Fibroblast of the aortic adventitia (primary cell): ENCODE results near the gene VGLL2. TPM values are rescaled to one million over a fixed set of nuclear protein-coding genes. Genes with fewer than 3 reads are reported as not detected.
A peak's percentile ranks its signal among the peaks of the same experiment; 100 is the strongest.

Source experiments
- DNase-seq: peaks from one replicate; pipeline ENCODE4 v3.0.0-alpha.2; 2010; ENCODE audit warnings: low read depth
- H3K4me3 ChIP-seq: 2 replicates; pipeline ENCODE4 v1.5.1; 2011; ENCODE audit warnings: low read depth, mild to moderate bottlenecking, control low read depth, low read length, moderate library complexity
- small RNA-seq: library from RNA; depleted of rRNA; stranded (forward); fragments of <200 nt; gene quantifications from one replicate; pipeline ENCODE3, GENCODE V24; 2012
- total RNA-seq: library from RNA; depleted of rRNA; stranded (reverse); fragments of >200 nt; gene quantifications from 2 replicates; pipeline ENCODE4 v1.2.3, GENCODE V29; 2012; ENCODE audit warnings: low replicate concordance
- TF ChIP-seq, protein P1 (sequence below): IDR thresholded peaks from 2 replicates; pipeline ENCODE4 v1.5.1; 2011; ENCODE audit warnings: mild to moderate bottlenecking, low read length, control low read depth, inconsistent platforms; ENCODE audit not compliant: insufficient read depth

Gene VGLL2
- total RNA-seq, 1 donor = not detected

DNA sequence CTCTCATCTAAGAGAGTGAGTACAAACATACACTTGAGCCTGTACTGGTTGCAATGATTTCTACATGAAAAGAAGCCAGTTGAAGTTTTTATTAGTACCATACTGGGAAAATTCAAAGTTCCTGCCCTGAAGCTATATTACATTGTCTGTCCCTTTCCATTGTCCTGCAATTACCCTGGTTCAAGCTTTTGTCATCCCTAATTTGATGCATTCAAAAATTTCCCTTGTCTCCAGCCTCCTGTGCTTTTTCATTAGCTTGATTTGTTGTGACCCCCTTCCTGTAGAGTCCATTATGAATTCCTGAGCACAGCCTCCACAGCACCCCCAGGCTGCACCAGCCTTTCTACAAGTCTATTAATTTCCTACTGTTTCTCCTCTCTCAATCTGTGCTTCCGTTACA, 46.4 kb downstream of the VGLL2 start:
- H3K4me3 ChIP-seq = no peak overlapping the region
- TF ChIP-seq, protein P1, sequence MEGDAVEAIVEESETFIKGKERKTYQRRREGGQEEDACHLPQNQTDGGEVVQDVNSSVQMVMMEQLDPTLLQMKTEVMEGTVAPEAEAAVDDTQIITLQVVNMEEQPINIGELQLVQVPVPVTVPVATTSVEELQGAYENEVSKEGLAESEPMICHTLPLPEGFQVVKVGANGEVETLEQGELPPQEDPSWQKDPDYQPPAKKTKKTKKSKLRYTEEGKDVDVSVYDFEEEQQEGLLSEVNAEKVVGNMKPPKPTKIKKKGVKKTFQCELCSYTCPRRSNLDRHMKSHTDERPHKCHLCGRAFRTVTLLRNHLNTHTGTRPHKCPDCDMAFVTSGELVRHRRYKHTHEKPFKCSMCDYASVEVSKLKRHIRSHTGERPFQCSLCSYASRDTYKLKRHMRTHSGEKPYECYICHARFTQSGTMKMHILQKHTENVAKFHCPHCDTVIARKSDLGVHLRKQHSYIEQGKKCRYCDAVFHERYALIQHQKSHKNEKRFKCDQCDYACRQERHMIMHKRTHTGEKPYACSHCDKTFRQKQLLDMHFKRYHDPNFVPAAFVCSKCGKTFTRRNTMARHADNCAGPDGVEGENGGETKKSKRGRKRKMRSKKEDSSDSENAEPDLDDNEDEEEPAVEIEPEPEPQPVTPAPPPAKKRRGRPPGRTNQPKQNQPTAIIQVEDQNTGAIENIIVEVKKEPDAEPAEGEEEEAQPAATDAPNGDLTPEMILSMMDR = no peak
- DNase-seq = no peak

DNA sequence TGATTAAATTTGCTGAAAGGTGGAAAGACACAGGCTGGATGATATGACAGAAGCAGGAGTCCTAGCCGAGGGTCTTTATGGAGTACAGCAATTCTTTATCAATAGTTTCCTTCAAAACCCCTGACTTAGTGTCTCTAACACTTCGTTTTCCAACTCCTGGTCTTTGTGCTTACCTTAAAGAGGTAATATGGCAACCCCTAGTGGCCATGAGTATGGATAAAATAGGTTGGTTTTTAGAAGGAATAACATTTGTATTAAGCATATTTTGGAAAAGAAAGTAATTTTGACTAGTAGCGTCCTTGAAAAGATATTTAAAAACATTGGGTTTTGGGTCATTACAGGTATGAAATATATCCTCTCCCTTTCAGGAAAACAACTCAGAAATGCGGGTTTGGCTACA, 51.9 kb downstream of the VGLL2 start:
- DNase-seq = peak; percentile 21

More for the DNA sequence above, 51.9 kb downstream of the VGLL2 start:
- H3K4me3 ChIP-seq = no peak overlapping the region
- TF ChIP-seq, protein P1 = peak; percentile 32

Small RNA genes lying within 50 kb of the gene (small RNA-seq; reads per million reads assigned to genes)
- not detected for gene RN7SKP18

Other genes with a start within 250 kb of the VGLL2 start
- gene ROS1, start 160.4 kb downstream of the VGLL2 start, total RNA-seq = 0.18 TPM in 1 of 2 replicates, not detected in the other
- 6.7 and 27.4 TPM in 2 replicates for gene DCBLD1, start 217.1 kb downstream of the VGLL2 start, total RNA-seq